Activated CD8-positive, alpha-beta memory T cell treated with anti-CD3 and anti-CD28 coated beads, Interleukin-2, amount 50 U/mL, for 4 hours (primary cell): ENCODE results near the gene MYLK.

Experiments used
- DNase-seq: peaks from one replicate; pipeline ENCODE4 v3.0.0-alpha.2; 2020

Gene MYLK

DNA sequence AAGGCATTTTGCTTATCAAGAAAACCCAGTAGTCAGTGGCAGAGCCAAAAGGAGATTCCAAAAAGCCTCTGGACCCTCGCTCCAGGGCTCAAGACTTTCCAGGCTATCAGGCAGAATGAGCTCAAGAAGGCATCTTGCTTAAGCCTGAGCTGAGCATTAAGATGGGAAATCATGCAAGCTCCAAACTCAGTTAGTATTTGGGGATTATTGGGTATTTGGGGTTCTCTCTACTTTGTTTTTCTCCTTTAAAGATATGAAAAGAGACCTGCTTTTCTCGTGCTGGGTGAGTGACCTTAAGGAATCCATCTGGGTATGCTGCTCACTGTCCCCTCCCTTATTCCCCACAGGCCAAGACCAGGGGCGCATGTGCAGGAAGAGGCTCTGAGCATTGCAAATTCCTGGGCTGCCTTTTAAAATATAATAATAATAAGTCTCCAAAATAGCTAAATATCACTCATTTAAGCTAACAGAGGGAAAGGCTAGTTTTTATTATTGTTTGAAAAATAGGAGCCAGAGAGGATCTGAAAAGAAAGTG lies 223.9 kb downstream of the MYLK start:
- no peak for DNase-seq

- DNase-seq: no peak
Observed at GRCh38 chr3:123658852-123659206, 225.3 kb downstream of the MYLK start.

GRCh38 chr3:123658118-123658851 lies 225.8 kb downstream of the MYLK start:
- no peak for DNase-seq

DNA sequence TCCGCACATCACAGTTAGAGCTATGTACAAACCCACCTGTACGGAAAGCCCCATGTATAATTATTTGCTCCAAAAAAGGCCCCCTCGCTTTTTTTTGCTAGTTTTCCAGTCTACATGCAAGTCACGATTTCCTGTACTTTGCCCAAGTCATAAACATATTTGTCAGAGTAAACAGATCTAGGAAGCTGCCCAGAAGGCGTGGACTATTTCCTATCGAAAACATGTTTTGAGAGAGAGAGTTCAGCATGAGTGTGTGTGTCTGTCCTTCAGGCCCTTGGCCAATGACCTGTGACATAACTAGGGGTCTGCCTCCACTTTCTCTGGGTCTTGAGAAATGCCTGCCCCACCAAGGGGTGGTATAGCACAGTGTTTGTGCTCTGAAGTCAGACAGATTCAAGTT lies 226.6 kb downstream of the MYLK start:
- no peak for DNase-seq

DNA sequence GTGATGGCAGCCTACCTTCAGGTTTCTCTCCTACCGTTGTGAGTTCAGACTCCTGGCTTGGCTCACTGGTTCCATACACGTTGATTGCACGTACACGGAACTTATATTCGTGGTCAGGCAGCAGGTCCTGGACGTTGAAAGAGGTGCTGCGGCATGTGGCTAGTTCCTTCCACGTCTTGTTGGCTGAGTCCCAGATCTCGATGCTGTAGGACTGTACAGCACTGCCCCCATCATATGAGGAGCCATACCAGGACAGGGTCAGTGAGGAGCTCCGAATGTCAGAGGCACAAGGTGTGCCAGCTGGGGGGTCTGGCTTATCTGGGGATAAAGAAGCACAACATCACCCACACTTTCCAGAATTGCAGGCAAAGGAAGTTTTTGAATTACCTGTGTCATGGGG lies 227.0 kb downstream of the MYLK start:
- no peak for DNase-seq

DNA sequence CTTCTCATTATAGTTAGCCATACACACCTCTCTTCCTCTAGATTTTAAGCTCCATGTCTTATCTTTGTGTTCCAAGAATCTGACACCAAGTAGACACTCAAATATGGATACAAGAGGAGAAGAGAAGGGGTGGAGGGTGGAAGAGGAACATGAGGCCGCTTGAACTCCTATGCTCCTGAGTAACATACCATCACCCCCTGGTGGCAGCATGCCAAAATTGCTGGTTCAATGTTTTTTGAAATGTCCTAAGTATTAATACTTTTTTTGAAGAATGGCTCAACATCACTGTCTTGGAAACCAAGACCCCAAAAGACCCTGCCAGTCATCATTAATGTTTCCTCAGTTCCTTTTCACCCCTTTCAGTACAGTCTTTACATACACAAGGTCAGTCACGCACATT lies 227.4 kb downstream of the MYLK start:
- no peak for DNase-seq

DNA sequence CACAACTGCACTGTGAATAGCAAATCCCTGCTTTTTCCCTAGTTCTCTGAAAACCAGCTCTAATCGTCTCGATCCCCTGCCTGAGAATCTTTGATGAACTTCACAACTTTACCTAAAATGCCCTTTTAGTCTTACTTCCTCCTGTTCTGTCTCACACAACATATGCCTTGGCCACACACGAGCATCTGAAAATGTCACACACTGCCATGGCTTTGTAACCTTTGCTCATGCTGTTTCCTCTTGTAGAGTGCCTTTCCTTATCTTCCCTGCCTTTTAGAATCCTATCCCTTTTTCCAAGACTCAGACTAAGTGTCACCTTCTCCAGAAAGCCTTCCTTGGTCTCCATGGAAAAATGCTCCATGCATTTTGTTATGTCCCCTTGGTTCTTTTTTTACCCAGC lies 227.9 kb downstream of the MYLK start:
- no peak for DNase-seq

DNA sequence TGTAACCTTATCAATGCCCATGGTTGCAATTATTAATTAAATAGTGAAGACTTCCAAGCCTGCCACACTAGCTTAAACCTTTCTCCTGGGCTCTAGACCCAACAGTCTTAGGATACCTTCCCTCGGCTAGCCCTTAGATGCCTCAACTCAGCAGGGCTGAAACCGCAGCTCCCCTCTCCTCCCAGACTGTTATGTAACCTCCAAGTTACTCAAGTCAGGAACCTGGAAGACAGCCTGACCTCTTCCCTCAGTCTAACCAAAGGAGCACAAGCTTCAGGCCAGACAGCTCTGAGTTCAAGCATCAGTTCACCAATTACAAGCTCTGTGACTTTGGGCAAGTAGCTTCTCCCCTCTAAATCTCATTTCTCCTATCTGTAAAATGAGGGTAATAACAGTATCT lies 228.7 kb downstream of the MYLK start:
- no peak for DNase-seq

DNA sequence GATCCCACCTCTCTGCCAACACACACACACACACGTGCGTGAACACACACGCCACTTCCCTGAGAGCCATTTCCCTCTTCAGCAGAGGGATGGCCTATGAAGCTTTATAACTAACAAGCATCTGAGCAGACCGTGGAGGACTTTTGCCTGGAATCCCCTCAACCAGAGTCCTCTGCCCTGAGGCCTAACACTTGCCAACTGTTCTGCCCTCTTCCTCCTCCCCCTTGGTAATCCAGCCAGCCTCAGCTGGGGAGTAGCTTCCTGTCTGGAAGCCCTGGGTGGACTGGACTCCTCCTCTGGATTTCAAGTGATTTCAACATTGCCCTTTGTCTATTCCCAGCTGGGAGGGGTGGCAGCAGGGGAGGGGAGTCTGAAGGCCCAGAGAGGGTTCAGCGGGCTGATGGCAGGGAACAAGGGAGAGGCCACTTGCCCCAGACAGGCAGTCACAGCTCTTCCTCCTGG lies 230.9 kb downstream of the MYLK start:
- no peak for DNase-seq

- no peak for DNase-seq
Observed at GRCh38 chr3:123652342-123652984, 231.7 kb downstream of the MYLK start.

DNA sequence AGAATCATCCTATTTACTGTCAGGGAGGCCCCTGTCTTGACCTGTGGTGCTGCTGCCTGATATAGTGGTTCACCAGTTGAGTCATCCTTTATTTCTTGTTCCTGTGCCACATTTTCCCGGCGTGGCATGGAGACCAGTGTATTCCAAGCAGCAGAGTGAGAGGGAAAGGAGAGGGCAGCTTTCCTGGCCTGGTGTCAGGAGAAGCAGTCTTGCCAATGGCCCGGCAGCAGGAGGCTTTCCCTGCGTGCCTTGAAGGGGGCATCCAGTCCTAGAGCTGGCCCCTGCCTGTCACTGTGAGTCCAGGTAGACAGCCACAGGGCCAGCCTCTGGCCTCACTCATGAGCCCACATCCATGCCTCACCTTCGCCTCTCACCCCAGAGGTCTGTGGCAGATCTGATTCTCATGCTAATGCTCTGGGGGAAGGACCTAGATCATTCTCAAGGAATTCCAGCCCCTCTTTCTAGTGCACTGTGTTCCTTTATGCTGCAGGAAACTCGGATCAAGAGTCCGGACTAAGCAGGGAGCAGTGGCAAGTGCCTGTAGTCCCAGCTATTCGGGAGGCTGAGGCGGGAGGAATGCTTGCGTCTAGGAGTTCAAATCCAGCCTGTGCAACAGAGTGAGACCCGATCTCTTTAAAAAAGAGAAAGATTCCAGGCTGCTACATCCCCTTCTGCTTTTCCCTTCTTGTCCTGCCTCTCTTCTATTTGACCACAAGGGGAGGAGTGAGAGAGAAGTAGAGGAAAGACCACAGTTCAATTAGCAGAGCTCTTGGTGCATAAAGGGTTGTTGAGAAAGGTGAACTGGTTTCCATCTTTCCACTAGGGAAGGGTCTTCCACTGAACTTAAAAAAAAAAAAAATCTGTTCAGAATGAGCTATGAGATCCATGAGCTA lies 232.4 kb downstream of the MYLK start:
- DNase-seq: no peak

DNA sequence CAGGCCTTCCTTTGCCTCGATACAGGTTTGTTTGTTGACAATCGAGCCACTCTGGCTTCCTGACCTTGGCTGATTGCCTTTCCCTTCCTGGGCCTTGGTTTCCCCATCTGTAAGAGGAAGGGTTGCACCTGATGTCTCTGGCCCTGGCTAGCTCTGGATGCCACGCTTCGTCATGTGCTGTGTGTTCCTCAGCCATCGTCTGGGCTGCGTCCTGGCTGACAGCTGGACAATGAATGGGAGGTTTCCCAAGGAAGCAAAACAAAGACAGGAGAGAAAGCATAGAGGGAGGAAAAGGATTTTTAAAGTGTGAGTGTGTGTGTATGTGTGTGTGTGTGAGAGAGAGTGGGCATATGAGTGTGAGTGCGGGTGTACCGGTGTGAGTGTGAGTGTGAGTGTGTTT lies 234.0 kb downstream of the MYLK start:
- no peak for DNase-seq

DNA sequence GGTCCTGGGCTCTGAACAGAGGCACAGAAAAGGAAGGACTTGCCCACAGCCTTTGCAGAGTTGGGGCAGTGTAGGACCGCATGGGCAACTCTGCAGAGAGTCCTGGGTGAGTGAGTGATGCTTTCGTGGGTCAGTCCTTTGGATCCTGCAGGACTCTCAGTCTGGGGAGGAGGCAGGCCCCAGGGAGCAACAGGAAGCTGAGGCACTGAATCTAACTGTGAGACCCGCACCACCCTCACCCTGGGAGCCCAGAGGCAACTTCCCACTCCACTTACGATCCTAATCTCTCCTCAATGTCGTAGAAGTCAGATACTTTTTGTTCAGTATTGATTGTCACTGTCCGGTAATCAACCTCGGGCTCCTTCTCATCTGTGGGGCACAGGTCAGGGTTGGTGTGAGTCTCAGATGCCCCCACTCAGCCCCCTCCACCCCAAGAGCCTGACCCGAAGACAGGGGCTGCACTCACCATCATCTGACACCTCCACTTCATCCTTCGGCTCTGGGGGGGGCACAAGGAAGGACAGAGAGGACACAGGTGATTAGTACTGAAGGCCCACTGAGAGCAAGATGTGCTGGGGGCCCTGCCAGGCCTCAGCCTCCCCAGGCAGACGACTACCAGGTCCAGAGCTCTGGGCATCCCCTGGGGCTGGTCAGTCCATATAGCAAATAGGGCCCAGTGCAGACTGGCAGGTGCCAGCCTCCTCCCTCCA lies 235.3 kb downstream of the MYLK start:
- DNase-seq: no peak

DNA sequence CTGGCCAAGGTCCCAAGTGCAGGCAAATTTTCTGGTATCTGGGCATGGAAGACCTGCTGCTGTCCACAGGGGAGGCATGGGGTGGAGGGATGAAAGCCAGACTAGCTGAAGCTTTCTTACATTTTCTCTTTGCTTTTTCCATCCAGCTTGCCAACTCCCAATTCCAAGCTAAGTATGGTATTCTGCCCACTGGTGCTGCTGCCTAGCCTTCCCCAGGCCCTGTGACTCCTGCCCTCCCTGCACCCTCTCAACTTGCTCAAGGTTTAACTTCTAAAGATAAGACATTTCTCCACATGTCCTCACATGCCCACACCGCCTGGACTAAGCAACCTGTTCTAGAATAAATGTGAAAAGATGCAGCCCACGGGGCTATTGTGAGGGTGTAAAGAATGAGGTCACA lies 239.8 kb downstream of the MYLK start:
- no peak for DNase-seq

- no peak for DNase-seq
Observed at GRCh38 chr3:123642957-123643330, 241.2 kb downstream of the MYLK start.

DNA sequence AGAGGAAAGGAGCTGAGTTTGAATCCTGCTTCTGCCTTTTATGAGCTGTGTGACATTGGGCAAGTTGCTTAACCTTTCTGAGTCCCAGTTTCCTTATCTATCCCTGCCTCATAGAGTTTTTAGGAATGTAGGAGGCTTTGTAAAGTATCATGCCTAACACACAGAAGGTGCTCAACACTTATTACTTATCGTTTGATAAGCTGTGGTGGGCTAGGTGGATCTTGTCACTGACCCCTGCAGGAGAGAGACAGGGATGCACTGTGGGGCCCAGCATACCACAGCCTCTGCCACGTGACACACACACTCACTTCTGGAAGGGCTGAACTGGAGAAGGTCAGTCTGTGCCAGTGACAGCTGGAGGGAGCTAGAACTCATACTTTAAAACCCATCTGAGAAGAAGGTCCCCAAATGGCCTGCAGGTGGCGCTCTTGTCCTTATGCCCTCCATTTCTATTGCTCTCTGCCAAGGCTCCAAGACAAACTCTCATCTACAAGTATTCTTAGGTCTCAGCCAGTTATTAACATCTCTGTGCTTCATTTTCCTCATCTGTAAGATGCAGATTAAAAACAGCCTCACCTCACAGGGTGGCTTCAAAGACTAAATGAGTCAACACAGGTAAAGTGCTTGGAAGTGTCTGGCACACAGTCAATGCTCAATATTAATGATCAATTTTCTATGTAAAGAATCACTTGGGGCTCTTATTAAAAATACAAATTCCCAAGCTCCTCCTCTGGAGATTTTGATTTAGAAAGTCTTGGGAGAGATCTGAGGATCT lies 241.8 kb downstream of the MYLK start:
- DNase-seq: peak; percentile 27

GRCh38 chr3:123641505-123641904 lies 242.6 kb downstream of the MYLK start:
- DNase-seq: no peak

- DNase-seq: no peak
Observed at GRCh38 chr3:123640740-123641462, 243.2 kb downstream of the MYLK start.

GRCh38 chr3:123640311-123640710 lies 243.8 kb downstream of the MYLK start:
- no peak for DNase-seq

GRCh38 chr3:123638936-123639689 lies 245.0 kb downstream of the MYLK start:
- DNase-seq: no peak

DNA sequence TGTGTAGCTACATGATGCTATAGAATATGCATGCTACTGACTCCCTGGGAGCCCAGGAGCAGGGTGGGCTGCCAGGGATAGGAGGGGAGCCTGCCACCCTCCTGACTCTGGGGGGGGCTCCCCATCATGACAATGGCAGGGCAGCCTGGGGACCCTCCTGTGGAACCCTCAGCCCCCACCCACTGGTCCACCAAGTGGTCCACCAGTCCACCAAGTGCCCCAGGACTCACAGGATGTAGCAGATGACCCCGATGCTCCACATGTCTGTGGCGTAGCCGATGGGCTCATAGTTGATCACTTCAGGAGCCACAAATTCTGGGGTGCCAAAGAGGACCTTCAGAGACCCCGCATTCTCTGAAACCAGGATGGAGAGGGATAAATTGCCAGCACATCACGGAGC lies 246.3 kb downstream of the MYLK start:
- no peak for DNase-seq
